HEK293 (cell line): Measurements from ENCODE around the gene FXYD1.
"Not testable (repeated sequence)": the region's sequence is repeated elsewhere in the genome, so short reads cannot be mapped to it uniquely, and the experiment has no call there.

Source experiments
- CTCF ChIP-seq: fragments of 450-650 bp; formaldehyde crosslinking; IDR thresholded peaks from 2 replicates; pipeline ENCODE4 v1.5.1; 2016; ENCODE audit warnings: missing biosample characterization, missing genetic modification characterization
- GLIS2 ChIP-seq: fragments of 450-650 bp; formaldehyde crosslinking; IDR thresholded peaks from 2 replicates; pipeline ENCODE4 v1.5.1; 2016; ENCODE audit warnings: missing biosample characterization, missing genetic modification characterization
- HOXA7 ChIP-seq: sonication (generic); formaldehyde crosslinking; IDR thresholded peaks from 2 replicates; pipeline ENCODE4 v1.8.1; 2022; ENCODE audit warnings: missing genetic modification reagents, borderline replicate concordance
- HOXD13 ChIP-seq: sonication (generic); formaldehyde crosslinking; IDR thresholded peaks from 2 replicates; pipeline ENCODE4 v1.8.0; 2022; ENCODE audit warnings: missing genetic modification reagents, borderline replicate concordance
- PATZ1 ChIP-seq: fragments of 450-650 bp; formaldehyde crosslinking; IDR thresholded peaks from 2 replicates; pipeline ENCODE4 v1.5.1; 2016; ENCODE audit warnings: missing biosample characterization, missing genetic modification characterization
- SP2 ChIP-seq: fragments of 450-650 bp; formaldehyde crosslinking; IDR thresholded peaks from 2 replicates; pipeline ENCODE4 v1.5.1; 2016; ENCODE audit warnings: missing biosample characterization, missing genetic modification characterization
- TCF7L2 ChIP-seq: IDR thresholded peaks from 2 replicates; pipeline ENCODE4 v1.6.1; 2011; ENCODE audit warnings: low read depth, mild to moderate bottlenecking, inconsistent platforms, low read length, moderate library complexity, borderline replicate concordance
- ZBTB11 ChIP-seq: fragments of 450-650 bp; formaldehyde crosslinking; conservative IDR thresholded peaks from 2 replicates; pipeline ENCODE4 v1.5.1; 2016; ENCODE audit warnings: low read depth, missing biosample characterization, missing genetic modification characterization
- ZBTB26 ChIP-seq: fragments of 450-650 bp; formaldehyde crosslinking; optimal IDR thresholded peaks from 2 replicates; pipeline ENCODE3; 2016; ENCODE audit warnings: missing biosample characterization, mild to moderate bottlenecking, missing genetic modification characterization
- ZNF302 ChIP-seq: fragments of 450-650 bp; formaldehyde crosslinking; IDR thresholded peaks from 2 replicates; pipeline ENCODE4 v1.5.1; 2016; ENCODE audit warnings: missing biosample characterization, missing genetic modification characterization, low read depth
- ZNF701 ChIP-seq: fragments of 450-650 bp; formaldehyde crosslinking; IDR thresholded peaks from 2 replicates; pipeline ENCODE4 v1.5.1; 2016; ENCODE audit warnings: missing biosample characterization, missing genetic modification characterization
- ZNF704 ChIP-seq: fragments of 450-650 bp; formaldehyde crosslinking; IDR thresholded peaks from 2 replicates; pipeline ENCODE4 v1.5.1; 2016; ENCODE audit warnings: missing biosample characterization, missing genetic modification characterization
- ZSCAN4 ChIP-seq: fragments of 450-650 bp; formaldehyde crosslinking; IDR thresholded peaks from 2 replicates; pipeline ENCODE4 v1.5.1; 2017; ENCODE audit warnings: missing biosample characterization, missing genetic modification characterization

- TF ChIP-seq SP2; ZNF701; CTCF (tag by site-specific recombination); ZNF302 (tag by site-specific recombination); ZBTB11 (tag by site-specific recombination); PATZ1; GLIS2 (tag by site-specific recombination); ZSCAN4 (tag by site-specific recombination); ZNF704 (tag by site-specific recombination); HOXD13 (CRISPR knock-in tag); ZBTB26 (tag by site-specific recombination); TCF7L2; HOXA7 (CRISPR knock-in tag): not testable (repeated sequence)
These were observed 8.8 kb upstream of the FXYD1 start for GRCh38 chr19:35129724-35130274.
